T-helper 17 cell (primary cell): Measurements from ENCODE around the gene S100A4. TPM values are rescaled to one million over a fixed set of nuclear protein-coding genes. Genes with fewer than 3 reads are reported as not detected.
A peak's percentile ranks its signal among the peaks of the same experiment; 100 is the strongest.

Experiments used
- ATAC-seq: fragments of 150-1000 bp; cut with Tn5 transposase; 2 replicates; pipeline ENCODE4 v1.10.0; 2021; ENCODE audit warnings: mild to moderate bottlenecking, moderate library complexity
- DNase-seq, 3 donors: peaks; one replicate each; pipeline versions ENCODE4 v3.0.0 to v3.0.0-alpha.2; 2020 to 2021
- H3K9me3 ChIP-seq: one replicate; pipeline ENCODE4 v1.7.0; 2013; ENCODE audit warnings: low read length, mild to moderate bottlenecking; ENCODE audit not compliant: control insufficient read depth, poor library complexity, severe bottlenecking
- H3K27ac Mint-ChIP-seq: one replicate; pipeline ENCODE4 v1.8.0; 2022; ENCODE audit warnings: mild to moderate bottlenecking, moderate library complexity, mixed read lengths
- H3K27me3 Mint-ChIP-seq: one replicate; pipeline ENCODE4 v1.8.0; 2022; ENCODE audit warnings: mixed read lengths
- H3K36me3 Mint-ChIP-seq: one replicate; pipeline ENCODE4 v1.8.0; 2022; ENCODE audit warnings: low read depth, mixed read lengths
- H3K4me1 Mint-ChIP-seq: one replicate; pipeline ENCODE4 v1.8.0; 2022; ENCODE audit warnings: mild to moderate bottlenecking, mixed read lengths
- H3K4me3 Mint-ChIP-seq: one replicate; pipeline ENCODE4 v1.8.0; 2022; ENCODE audit warnings: mild to moderate bottlenecking, moderate library complexity, mixed read lengths
- total RNA-seq, 4 donors: library from RNA in 2 of 4; stranded (reverse) in 2 of 4; gene quantifications; one replicate each; pipeline ENCODE4 v1.2.3 and lab custom pipeline; 2022 to 2026

Gene S100A4
- total RNA-seq, 2 donors from 2014 or later: 935 to 1,018 TPM

DNA sequence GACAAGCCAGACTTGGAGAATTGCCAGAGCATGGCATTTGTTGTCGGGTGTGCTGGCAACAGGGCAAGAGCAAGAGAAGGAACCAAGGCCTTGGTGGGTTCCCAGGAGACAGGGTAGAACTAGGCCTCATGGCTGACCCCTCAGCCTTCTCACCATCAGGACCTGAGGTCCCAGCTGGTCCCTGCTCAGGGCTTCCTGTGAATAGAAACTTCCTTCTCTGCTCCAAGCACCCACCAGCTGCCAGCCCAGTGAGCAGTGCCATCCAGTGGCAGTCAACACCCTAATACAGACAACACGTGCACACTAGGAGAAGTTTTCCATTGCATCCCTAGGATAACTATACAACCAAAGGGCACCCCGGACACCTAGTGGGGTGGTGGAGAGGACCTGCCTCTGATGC lies 32.6 kb downstream of the S100A4 start:
- no peak for ATAC-seq
- no peaks in the 10 kb centered on the region for H3K36me3 Mint-ChIP-seq
- no peak overlapping the region for H3K4me3 Mint-ChIP-seq
- no peaks in the 10 kb centered on the region for H3K9me3 ChIP-seq
- H3K4me1 Mint-ChIP-seq: peaks cover 20% of the 10 kb centered on the region
- no peaks in the 10 kb centered on the region for H3K27me3 Mint-ChIP-seq
- H3K27ac Mint-ChIP-seq: peak overlapping the region; percentile 37
- DNase-seq: no peak

DNA sequence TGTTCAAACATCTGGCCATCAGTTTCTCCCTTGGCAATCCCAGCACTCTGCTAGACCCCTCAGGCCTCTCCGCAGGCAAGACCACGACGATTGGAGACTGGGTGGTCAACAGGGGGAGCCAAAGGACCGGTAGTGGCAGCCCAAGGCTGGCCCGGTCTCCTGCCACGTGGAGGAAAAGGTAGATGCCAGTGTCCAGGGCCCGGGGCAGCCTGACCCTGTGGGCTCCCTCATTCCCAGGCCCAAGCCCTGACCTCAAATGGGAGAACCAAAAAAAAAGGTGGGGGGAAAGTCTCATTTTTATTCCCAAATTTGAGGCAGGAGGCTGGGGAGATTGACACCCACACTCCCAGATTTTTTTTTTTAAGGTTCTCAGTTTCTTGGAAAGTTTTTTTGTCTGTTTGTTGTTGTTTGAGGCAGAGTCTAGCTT lies 34.6 kb downstream of the S100A4 start:
- ATAC-seq (peak; percentile 85), DNase-seq (peak; percentile 62 to 77 (median 69))
- H3K27me3 Mint-ChIP-seq: no peaks in the 10 kb centered on the region
- peaks cover 16% of the 10 kb centered on the region for H3K4me1 Mint-ChIP-seq
- no peak overlapping the region for H3K4me3 Mint-ChIP-seq
- no peaks in the 10 kb centered on the region for H3K9me3 ChIP-seq
- H3K27ac Mint-ChIP-seq: peak overlapping the region; percentile 84
- H3K36me3 Mint-ChIP-seq: no peaks in the 10 kb centered on the region

DNA sequence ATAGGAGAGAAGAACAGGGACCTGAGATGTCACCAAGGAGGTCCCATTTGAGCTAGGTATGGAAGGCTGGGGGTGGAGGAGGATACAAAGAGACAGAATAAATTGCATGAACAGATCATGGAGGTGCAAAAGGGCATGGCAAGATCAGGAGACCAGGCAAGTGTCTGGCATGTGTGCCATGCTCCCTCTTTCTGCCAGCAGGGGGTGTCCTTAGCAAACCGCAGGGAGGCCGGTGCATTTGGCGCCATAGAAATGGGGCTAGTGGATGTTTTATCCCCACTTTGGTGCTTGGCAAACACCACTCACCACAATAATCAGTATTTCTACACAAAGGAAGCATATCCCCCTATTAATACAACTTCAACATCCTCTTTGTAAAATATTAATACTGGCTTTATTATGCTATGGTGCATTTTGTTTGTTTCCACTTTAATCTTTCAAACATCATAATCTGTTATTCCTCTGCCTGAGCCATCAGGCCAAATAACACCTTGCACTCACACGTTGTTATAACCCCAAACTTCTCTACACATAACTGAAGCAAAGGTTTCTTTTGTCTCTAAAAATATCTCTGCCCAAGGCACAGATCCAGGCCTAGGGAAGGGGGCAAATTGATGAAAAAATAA lies 35.8 kb downstream of the S100A4 start:
- H3K9me3 ChIP-seq: no peaks in the 10 kb centered on the region
- Mint-ChIP-seq H3K27ac (peak overlapping the region; percentile 29), H3K4me3 (no peak overlapping the region), H3K36me3 (no peaks in the 10 kb centered on the region), H3K27me3 (no peaks in the 10 kb centered on the region), H3K4me1 (peaks cover 11% of the 10 kb centered on the region)
- DNase-seq (peak; percentile 34 to 43 (median 36)), ATAC-seq (peak; percentile 78)

DNA sequence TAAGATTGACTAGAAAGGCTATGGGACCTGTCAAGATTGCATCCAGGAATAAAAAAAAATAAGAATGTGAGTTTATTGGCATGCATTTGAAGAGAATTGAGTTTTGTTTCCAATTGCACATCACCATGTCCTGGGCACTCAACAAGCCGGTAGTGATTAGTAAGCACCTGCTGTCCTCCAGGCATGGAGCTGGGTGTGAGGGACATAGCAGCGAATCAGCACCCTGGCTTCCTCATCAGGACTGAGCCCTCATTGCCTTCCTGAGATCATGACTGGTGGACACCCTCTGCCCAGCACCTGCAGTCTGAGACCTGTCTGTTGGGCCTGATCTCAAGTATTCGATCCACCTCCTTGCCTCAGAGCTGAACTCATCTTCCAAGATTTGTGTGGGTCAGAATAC lies 36.6 kb downstream of the S100A4 start:
- Mint-ChIP-seq H3K4me1 (peaks cover 13% of the 10 kb centered on the region), H3K27ac (peak overlapping the region; percentile 29), H3K36me3 (no peaks in the 10 kb centered on the region), H3K4me3 (no peak overlapping the region), H3K27me3 (no peaks in the 10 kb centered on the region)
- DNase-seq: no peak
- no peak for ATAC-seq
- H3K9me3 ChIP-seq: no peaks in the 10 kb centered on the region

DNA sequence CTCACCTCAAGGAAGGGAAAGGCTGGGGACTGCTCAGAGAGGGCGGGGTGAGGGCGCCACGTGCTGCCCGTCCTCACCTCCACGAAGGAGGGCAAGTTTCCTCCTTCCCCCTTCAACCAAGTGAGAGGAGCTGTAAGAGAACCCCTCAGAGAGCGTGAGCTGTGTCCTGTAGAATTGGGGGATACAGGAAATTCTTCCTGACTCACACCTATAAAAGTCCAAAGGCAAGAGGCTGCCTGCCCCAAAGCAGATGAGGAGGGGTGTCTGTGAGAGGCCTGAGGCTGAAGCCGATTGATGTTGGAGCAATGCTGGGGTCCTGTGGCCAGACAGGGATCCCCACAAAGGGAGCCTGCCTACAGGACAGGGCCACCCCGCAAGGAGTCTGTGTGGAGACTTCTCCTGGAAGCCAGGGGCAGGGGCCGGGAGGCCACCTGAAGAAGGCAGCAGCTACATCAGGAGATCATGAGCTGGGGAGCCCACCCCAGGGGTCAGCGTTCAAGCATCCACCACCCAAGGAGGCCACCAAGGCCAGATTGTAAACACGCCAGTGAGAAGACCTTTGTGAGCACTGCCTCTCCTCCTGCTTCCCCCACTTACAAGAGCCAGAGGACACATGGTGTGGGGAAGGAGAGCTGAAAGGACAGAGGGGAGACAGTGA lies 37.6 kb downstream of the S100A4 start:
- no peak overlapping the region for H3K4me3 Mint-ChIP-seq
- ATAC-seq: no peak
- H3K36me3 Mint-ChIP-seq: no peaks in the 10 kb centered on the region
- H3K27me3 Mint-ChIP-seq: no peaks in the 10 kb centered on the region
- H3K9me3 ChIP-seq: no peaks in the 10 kb centered on the region
- no peak for DNase-seq
- H3K27ac Mint-ChIP-seq: no peak overlapping the region
- H3K4me1 Mint-ChIP-seq: peaks cover 13% of the 10 kb centered on the region

DNA sequence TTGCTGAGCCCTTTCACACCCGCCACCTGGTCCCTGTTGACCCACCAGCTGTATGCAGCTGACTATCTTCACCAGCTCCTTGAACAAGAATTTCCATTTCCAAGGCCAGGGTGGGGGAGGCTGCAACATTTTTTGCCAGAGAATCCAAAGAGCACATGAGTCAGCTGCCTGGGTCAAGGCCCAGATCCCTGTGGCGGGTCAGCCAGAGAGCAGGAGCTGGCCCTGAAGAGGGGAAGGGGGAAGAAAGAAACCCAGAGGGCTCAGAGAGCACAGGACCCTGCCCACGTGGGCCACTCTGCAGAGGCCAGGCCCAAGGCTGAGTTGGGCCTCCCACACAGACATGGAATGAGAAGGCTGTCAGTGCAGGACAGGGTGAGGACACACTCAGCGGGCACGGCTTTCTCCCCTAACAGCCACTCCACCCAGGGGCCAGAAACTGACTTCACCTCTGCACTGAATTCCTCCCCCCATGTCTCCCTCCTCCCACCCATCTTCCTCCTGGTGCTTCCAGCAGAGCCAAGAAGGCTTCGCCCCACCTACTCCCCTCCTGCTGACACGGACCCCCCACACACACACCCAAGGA lies 38.7 kb downstream of the S100A4 start:
- H3K4me3 Mint-ChIP-seq: no peak overlapping the region
- peaks cover 2% of the 10 kb centered on the region for H3K27me3 Mint-ChIP-seq
- peaks cover 12% of the 10 kb centered on the region for H3K4me1 Mint-ChIP-seq
- H3K27ac Mint-ChIP-seq: no peak overlapping the region
- H3K36me3 Mint-ChIP-seq: no peaks in the 10 kb centered on the region
- no peak for ATAC-seq
- H3K9me3 ChIP-seq: no peaks in the 10 kb centered on the region
- DNase-seq: no peak

DNA sequence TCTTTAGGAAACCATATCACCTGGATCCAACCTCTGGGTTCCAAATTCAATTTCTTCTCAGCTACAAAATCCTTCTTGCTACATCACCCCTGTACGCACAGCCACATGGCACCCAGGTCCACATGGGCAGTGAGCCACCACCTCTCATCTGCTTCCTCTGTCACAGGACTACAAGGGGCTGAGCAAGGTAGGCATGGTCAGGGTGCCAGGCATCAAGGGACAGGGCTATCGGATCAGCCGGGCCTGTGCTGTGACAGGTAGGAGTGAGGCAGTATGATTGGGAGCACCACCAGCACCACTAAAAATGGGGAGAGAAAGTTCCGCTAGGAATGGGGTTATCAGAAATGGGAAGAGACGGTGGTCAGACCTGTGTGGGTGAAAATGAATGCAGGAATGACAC lies 39.2 kb downstream of the S100A4 start:
- H3K4me3 Mint-ChIP-seq: no peak overlapping the region
- no peaks in the 10 kb centered on the region for H3K36me3 Mint-ChIP-seq
- ATAC-seq (no peak), DNase-seq (no peak)
- H3K9me3 ChIP-seq: no peaks in the 10 kb centered on the region
- H3K27me3 Mint-ChIP-seq: peaks cover 4% of the 10 kb centered on the region
- no peak overlapping the region for H3K27ac Mint-ChIP-seq
- peaks cover 12% of the 10 kb centered on the region for H3K4me1 Mint-ChIP-seq

DNA sequence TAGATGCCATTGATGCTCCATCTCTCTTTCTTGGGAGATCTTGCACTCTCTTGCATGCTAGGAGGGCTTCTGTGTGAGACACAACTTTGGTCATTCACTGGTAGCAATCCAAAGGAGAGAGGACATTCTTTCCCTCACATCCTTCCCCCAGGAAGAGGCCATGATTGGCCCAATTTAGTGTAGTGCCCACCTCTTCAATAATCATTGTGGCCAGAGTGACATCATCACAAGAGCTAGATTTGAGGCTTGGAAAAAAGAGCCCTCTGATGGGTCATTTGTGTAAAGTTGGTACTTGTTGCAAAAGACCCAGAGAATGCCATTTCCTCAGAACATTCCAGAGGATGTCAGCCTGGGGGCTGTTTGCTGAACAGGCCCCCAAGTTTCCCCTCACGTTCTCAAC lies 40.0 kb downstream of the S100A4 start:
- peaks cover 4% of the 10 kb centered on the region for H3K27me3 Mint-ChIP-seq
- ATAC-seq (no peak), DNase-seq (no peak)
- no peak overlapping the region for H3K4me3 Mint-ChIP-seq
- H3K27ac Mint-ChIP-seq: no peak overlapping the region
- H3K4me1 Mint-ChIP-seq: peaks cover 7% of the 10 kb centered on the region
- no peaks in the 10 kb centered on the region for H3K9me3 ChIP-seq
- H3K36me3 Mint-ChIP-seq: no peaks in the 10 kb centered on the region

DNA sequence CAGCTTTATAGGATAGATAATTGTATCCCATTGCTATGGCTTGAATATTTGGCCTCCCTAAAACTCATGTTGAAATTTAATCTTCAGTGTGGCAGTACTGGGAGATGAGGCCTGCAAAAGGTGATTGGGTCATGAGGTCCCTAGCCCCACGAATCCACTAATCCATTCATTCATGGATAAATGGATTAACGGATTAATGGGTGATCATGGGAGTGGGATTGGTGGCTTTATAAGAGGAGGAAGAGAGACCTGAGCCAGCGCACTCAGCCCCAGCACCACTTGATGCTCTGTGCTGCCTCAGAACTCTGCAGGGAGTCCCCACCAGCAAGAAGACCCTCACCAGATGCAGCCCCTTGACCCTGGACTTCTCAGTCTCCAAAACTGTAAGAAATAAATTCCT lies 41.8 kb downstream of the S100A4 start:
- ATAC-seq (no peak), DNase-seq (no peak)
- peaks cover 18% of the 10 kb centered on the region for H3K27me3 Mint-ChIP-seq
- H3K4me3 Mint-ChIP-seq: no peak overlapping the region
- no peaks in the 10 kb centered on the region for H3K9me3 ChIP-seq
- peaks cover 2% of the 10 kb centered on the region for H3K4me1 Mint-ChIP-seq
- no peaks in the 10 kb centered on the region for H3K36me3 Mint-ChIP-seq
- no peak overlapping the region for H3K27ac Mint-ChIP-seq

DNA sequence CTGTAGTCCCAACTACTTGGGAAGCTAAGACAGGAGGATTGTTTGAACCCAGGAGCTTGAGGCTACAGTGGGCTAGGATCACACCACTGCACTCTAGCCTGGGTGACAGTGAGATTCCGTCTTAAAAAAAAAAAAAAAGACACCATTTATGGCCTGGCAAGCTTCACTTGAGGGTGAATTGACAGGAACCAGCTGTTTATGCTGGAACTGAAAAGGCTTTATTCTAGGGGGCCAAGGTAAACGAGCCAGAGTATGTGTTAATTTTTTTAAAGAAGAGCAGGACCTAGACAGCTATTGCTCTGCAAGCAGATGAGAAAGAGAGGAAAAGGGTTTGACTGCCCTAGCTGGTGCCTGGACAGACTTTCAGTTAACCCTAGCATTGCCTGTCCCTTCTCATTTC lies 46.9 kb downstream of the S100A4 start:
- no peak for DNase-seq
- Mint-ChIP-seq H3K27ac (no peak overlapping the region), H3K4me1 (peaks cover 7% of the 10 kb centered on the region), H3K36me3 (no peaks in the 10 kb centered on the region), H3K27me3 (peaks cover 36% of the 10 kb centered on the region), H3K4me3 (no peak overlapping the region)
- ATAC-seq: no peak
- no peaks in the 10 kb centered on the region for H3K9me3 ChIP-seq

DNA sequence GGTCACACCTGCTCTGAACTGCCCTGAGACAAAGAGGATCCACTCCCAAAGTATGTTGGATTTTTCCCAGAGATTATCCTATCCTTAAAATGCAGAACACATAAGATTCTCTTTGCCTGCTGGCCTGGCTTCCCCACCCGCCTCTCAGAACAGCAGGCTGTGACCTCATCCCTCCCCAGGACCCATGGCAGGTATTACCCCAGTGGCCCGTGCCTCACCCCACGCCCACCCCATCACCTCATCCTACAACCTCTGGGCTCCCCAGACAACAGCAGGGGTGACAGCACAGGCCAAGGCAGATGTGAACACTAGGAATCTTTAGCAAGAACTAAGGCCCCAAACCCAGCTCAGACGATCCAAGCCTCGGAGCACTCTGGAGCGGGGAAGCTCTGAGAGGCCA lies 50.1 kb downstream of the S100A4 start:
- no peak overlapping the region for H3K27ac Mint-ChIP-seq
- DNase-seq: no peak
- no peak for ATAC-seq
- peaks cover 12% of the 10 kb centered on the region for H3K4me1 Mint-ChIP-seq
- no peak overlapping the region for H3K4me3 Mint-ChIP-seq
- H3K27me3 Mint-ChIP-seq: peaks cover 53% of the 10 kb centered on the region
- peaks cover 2% of the 10 kb centered on the region for H3K36me3 Mint-ChIP-seq
- H3K9me3 ChIP-seq: no peaks in the 10 kb centered on the region

DNA sequence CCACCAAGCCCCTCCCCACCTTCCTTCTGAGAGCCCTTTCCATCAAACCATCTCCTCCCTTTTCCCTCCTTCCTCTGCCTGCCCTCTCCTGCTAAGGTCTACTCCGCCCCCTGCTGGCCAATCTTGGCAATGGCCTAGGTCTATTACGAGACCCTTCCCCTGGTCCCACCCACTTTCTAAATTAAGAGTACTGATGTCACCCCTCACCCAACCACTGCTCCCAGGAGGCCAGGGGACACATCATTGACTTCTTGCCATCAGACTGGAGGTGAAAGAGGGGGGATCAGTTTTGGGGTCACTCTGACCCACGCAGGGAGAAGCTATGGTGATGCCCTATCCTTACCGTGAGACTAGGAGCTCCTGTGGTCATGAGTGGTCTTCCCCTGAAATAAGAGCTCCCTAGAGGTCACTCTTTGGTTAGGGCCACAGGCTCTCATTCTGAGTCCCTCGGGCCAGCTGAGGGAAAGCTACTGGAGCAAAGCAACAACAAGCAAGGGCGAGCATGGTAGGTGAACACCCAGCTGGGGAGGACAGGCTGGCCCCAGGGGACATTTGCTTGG lies 50.5 kb downstream of the S100A4 start:
- peaks cover 2% of the 10 kb centered on the region for H3K36me3 Mint-ChIP-seq
- no peak overlapping the region for H3K4me3 Mint-ChIP-seq
- H3K27me3 Mint-ChIP-seq: peaks cover 55% of the 10 kb centered on the region
- peak; percentile 53 to 72 (median 60) for DNase-seq
- no peak overlapping the region for H3K27ac Mint-ChIP-seq
- no peaks in the 10 kb centered on the region for H3K9me3 ChIP-seq
- peaks cover 12% of the 10 kb centered on the region for H3K4me1 Mint-ChIP-seq
- ATAC-seq: peak; percentile 74
